PC-3 (cell line): ENCODE results near the gene C7orf33.

Source experiments
- EZH2 ChIP-seq: fragments of 300-600 bp; sonication (generic); IDR thresholded peaks from one replicate; pipeline ENCODE4 v1.6.1; 2017; ENCODE audit warnings: antibody characterized with exemption, mild to moderate bottlenecking, low read length; ENCODE audit not compliant: unreplicated experiment
- TF ChIP-seq, protein P1 (sequence below): fragments of 300-600 bp; sonication (generic); conservative IDR thresholded peaks from 2 replicates; pipeline ENCODE4 v1.5.1; 2017; ENCODE audit warnings: antibody characterized with exemption, low read depth, mild to moderate bottlenecking, low read length

DNA sequence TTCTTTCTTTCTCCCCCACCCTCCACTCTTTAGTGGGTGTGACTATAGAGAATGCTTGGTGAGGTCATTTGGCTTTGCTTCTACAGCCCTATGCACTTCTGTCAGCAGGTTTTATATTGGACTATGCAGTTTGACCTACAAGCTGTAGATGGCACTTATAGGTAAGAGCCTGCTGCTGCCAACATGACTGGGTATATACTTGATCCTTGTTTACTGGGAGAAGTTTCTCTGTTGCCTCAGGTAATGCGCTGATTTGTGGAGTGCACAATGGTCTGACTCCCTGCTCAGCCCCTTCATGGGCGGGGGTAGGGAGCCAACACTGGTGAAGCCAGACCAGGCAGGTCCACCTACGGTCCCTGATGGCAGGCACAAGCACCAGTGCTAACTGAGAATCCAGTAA is 33.7 kb upstream of the C7orf33 start:
- TF ChIP-seq, protein P1, sequence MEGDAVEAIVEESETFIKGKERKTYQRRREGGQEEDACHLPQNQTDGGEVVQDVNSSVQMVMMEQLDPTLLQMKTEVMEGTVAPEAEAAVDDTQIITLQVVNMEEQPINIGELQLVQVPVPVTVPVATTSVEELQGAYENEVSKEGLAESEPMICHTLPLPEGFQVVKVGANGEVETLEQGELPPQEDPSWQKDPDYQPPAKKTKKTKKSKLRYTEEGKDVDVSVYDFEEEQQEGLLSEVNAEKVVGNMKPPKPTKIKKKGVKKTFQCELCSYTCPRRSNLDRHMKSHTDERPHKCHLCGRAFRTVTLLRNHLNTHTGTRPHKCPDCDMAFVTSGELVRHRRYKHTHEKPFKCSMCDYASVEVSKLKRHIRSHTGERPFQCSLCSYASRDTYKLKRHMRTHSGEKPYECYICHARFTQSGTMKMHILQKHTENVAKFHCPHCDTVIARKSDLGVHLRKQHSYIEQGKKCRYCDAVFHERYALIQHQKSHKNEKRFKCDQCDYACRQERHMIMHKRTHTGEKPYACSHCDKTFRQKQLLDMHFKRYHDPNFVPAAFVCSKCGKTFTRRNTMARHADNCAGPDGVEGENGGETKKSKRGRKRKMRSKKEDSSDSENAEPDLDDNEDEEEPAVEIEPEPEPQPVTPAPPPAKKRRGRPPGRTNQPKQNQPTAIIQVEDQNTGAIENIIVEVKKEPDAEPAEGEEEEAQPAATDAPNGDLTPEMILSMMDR = peak; percentile 31; the same call in 1 of the 2 replicates
- no peak for TF ChIP-seq EZH2
